Mesenchymal stem cell (in vitro differentiated cells and primary cell): ENCODE results near the gene STX10.

ENCODE experiments used
- DNase-seq: peaks from one replicate; pipeline ENCODE4 v3.0.0-alpha.2; 2013
- H2AFZ ChIP-seq: one replicate; pipeline ENCODE4 v1.6.1; 2013; ENCODE audit warnings: low read depth, mild to moderate bottlenecking, control low read depth, inconsistent platforms, low read length, moderate library complexity
- H2AK5ac ChIP-seq: 2 replicates; pipeline ENCODE4 v1.6.1; 2013; ENCODE audit warnings: low read length, moderate library complexity, mild to moderate bottlenecking, inconsistent platforms; ENCODE audit not compliant: severe bottlenecking
- H2BK120ac ChIP-seq: one replicate; pipeline ENCODE4 v1.6.1; 2013; ENCODE audit warnings: low read depth, mild to moderate bottlenecking, inconsistent platforms, low read length, moderate library complexity
- H2BK12ac ChIP-seq, 2 experiments: one replicate each; pipeline ENCODE4 v1.6.1; 2013; ENCODE audit warnings: inconsistent platforms in 2 of 2, low read length in 2 of 2, mild to moderate bottlenecking in 2 of 2, moderate library complexity in 2 of 2, control low read depth in 1 of 2
- H2BK15ac ChIP-seq: one replicate; pipeline ENCODE4 v1.6.1; 2013; ENCODE audit warnings: mild to moderate bottlenecking, low read depth, inconsistent platforms; ENCODE audit not compliant: poor library complexity, severe bottlenecking
- H2BK5ac ChIP-seq: 2 replicates; pipeline ENCODE4 v1.6.1; 2013; ENCODE audit warnings: low read depth, mild to moderate bottlenecking, low read length, control low read depth, inconsistent platforms; ENCODE audit not compliant: poor library complexity, severe bottlenecking
- H3K14ac ChIP-seq, 2 experiments: one replicate each; pipeline ENCODE4 v1.6.1; 2013; ENCODE audit warnings: inconsistent platforms in 2 of 2, low read length in 2 of 2, control low read depth in 1 of 2, mild to moderate bottlenecking in 1 of 2, moderate library complexity in 1 of 2
- H3K18ac ChIP-seq, 2 experiments: one replicate each; pipeline ENCODE4 v1.6.1; 2013; ENCODE audit warnings: inconsistent platforms in 2 of 2, low read length in 2 of 2, control low read depth in 1 of 2, low read depth in 1 of 2, mild to moderate bottlenecking in 1 of 2
- H3K23ac ChIP-seq, 2 experiments: one replicate each; pipeline ENCODE4 v1.6.1; 2013; ENCODE audit warnings: inconsistent platforms in 2 of 2, low read length in 2 of 2, mild to moderate bottlenecking in 2 of 2, moderate library complexity in 2 of 2, control low read depth in 1 of 2
- H3K27ac ChIP-seq: 2 replicates; pipeline ENCODE4 v1.5.1; 2013; ENCODE audit warnings: mild to moderate bottlenecking, moderate library complexity, low read length, control low read depth, inconsistent platforms; ENCODE audit not compliant: poor library complexity, severe bottlenecking
- H3K27me3 ChIP-seq, 2 experiments: 2 replicates each; pipeline versions ENCODE4 v1.6.1 to v1.7.0; 2013; ENCODE audit warnings: low read length in 2 of 2, mild to moderate bottlenecking in 2 of 2, moderate library complexity in 2 of 2, control low read depth in 1 of 2, inconsistent platforms in 1 of 2; ENCODE audit not compliant: control insufficient read depth in 1 of 2, insufficient read depth in 1 of 2
- H3K36me3 ChIP-seq, 2 experiments: 2 replicates each; pipeline versions ENCODE4 v1.6.1 to v1.7.0; 2013; ENCODE audit warnings: low read length in 2 of 2, control low read depth in 1 of 2, inconsistent platforms in 1 of 2, low read depth in 1 of 2, mild to moderate bottlenecking in 1 of 2; ENCODE audit not compliant: insufficient read depth in 2 of 2, control insufficient read depth in 1 of 2
- H3K4ac ChIP-seq, 2 experiments: one replicate each; pipeline ENCODE4 v1.6.1; 2013; ENCODE audit warnings: inconsistent platforms in 2 of 2, low read length in 2 of 2, mild to moderate bottlenecking in 2 of 2, moderate library complexity in 2 of 2, control low read depth in 1 of 2, low read depth in 1 of 2
- H3K4me1 ChIP-seq: 2 replicates; pipeline ENCODE4 v1.6.1; 2013; ENCODE audit warnings: low read depth, low read length, control low read depth; ENCODE audit not compliant: control insufficient read depth, insufficient read depth
- H3K4me2 ChIP-seq: 2 replicates; pipeline ENCODE4 v1.6.1; 2013; ENCODE audit warnings: low read length, mild to moderate bottlenecking, inconsistent platforms; ENCODE audit not compliant: poor library complexity, severe bottlenecking
- H3K4me3 ChIP-seq, 2 experiments: 2 replicates each; pipeline versions ENCODE4 v1.5.1 to v1.7.0; 2013; ENCODE audit warnings: low read length in 2 of 2, mild to moderate bottlenecking in 2 of 2, control low read depth in 1 of 2, low read depth in 1 of 2; ENCODE audit not compliant: insufficient read depth in 1 of 2
- H3K79me1 ChIP-seq: replicated peaks from 2 replicates; pipeline ENCODE4 v1.6.1; 2013; ENCODE audit warnings: mild to moderate bottlenecking, control low read depth, low read length, inconsistent platforms; ENCODE audit not compliant: poor library complexity, severe bottlenecking
- H3K9ac ChIP-seq: 2 replicates; pipeline ENCODE4 v1.7.0; 2013; ENCODE audit warnings: mild to moderate bottlenecking, low read length, moderate library complexity
- H3K9me3 ChIP-seq: 2 replicates; pipeline ENCODE4 v1.7.0; 2013; ENCODE audit warnings: mild to moderate bottlenecking, low read length; ENCODE audit not compliant: control insufficient read depth
- H4K8ac ChIP-seq: one replicate; pipeline ENCODE4 v1.6.1; 2013; ENCODE audit warnings: inconsistent platforms, mild to moderate bottlenecking, low read length, moderate library complexity
- H4K91ac ChIP-seq: one replicate; pipeline ENCODE4 v1.6.1; 2013; ENCODE audit warnings: mild to moderate bottlenecking, low read length, inconsistent platforms
- WGBS: methylation state at CpG from one replicate; pipeline ENCODE4 v1.1.7; 2013; ENCODE audit warnings: mixed read lengths; 5-methylcytosine and 5-hydroxymethylcytosine counted together

The STX10 gene

GRCh38 chr19:13163609-13164342, 13.6 kb upstream of the STX10 start:
- Histone ChIP-seq H3K4ac (peak overlapping the region; percentile 97 to 100), H3K27ac (peak overlapping the region; percentile 98), H2BK120ac (peak overlapping the region; percentile 100), H3K4me2 (peak overlapping the region; percentile 71), H2AFZ (peak overlapping the region; percentile 36), H3K4me1 (peaks cover 29% of the 10 kb centered on the region), H4K91ac (peak overlapping the region; percentile 100), H3K4me3 (peak overlapping the region in 1 of 2 experiments; percentile 77), H3K79me1 (peaks cover 2% of the 10 kb centered on the region), H3K9me3 (no peaks in the 10 kb centered on the region), H3K23ac (peak overlapping the region; percentile 3 to 81), H3K9ac (peak overlapping the region; percentile 88), H4K8ac (peak overlapping the region; percentile 99), H3K18ac (peak overlapping the region; percentile 96 to 100), H3K14ac (peak overlapping the region in 1 of 2 experiments; percentile 68), H3K36me3 (no peaks in the 10 kb centered on the region), H3K27me3 (no peaks in the 10 kb centered on the region), H2BK12ac (peak overlapping the region; percentile 98), H2BK15ac (peak overlapping the region; percentile 100), H2AK5ac (peak overlapping the region; percentile 97), H2BK5ac (peak overlapping the region; percentile 83)
- 3% methylated on average over 15 of the region's 20 CpGs for WGBS
- peak; percentile 96 for DNase-seq

GRCh38 chr19:13162724-13163608, 12.8 kb upstream of the STX10 start:
- 2% methylated on average over 50 of the region's 58 CpGs for WGBS
- Histone ChIP-seq H3K4me3 (peak overlapping the region; percentile 41 to 77), H4K91ac (peak overlapping the region; percentile 98), H3K4me1 (peaks cover 29% of the 10 kb centered on the region), H3K27me3 (no peaks in the 10 kb centered on the region), H3K14ac (peak overlapping the region in 1 of 2 experiments; percentile 93), H3K18ac (peak overlapping the region; percentile 97 to 100), H3K4ac (peak overlapping the region; percentile 92 to 98), H2BK12ac (peak overlapping the region; percentile 97), H3K9ac (peak overlapping the region; percentile 88), H2BK5ac (peak overlapping the region; percentile 83), H2AK5ac (peak overlapping the region; percentile 88), H3K4me2 (peak overlapping the region; percentile 44), H3K79me1 (no peaks in the 10 kb centered on the region), H4K8ac (peak overlapping the region; percentile 97), H2AFZ (peak overlapping the region; percentile 87), H2BK15ac (peak overlapping the region; percentile 97), H2BK120ac (peak overlapping the region; percentile 100), H3K27ac (peak overlapping the region; percentile 98), H3K23ac (peak overlapping the region; percentile 77 to 81), H3K36me3 (no peaks in the 10 kb centered on the region), H3K9me3 (no peaks in the 10 kb centered on the region)
- DNase-seq, result peak; percentile 97

GRCh38 chr19:13160557-13160956, 10.4 kb upstream of the STX10 start:
- Histone ChIP-seq H3K79me1 (no peaks in the 10 kb centered on the region), H2BK12ac (no peak overlapping the region), H2BK120ac (no peak overlapping the region), H3K4me1 (peaks cover 32% of the 10 kb centered on the region), H3K18ac (no peak overlapping the region), H2BK15ac (no peak overlapping the region), H3K4me3 (no peak overlapping the region), H2AK5ac (no peak overlapping the region), H3K4me2 (no peak overlapping the region), H3K27me3 (no peaks in the 10 kb centered on the region), H3K9me3 (no peaks in the 10 kb centered on the region), H4K8ac (no peak overlapping the region), H2AFZ (no peak overlapping the region), H3K36me3 (no peaks in the 10 kb centered on the region), H3K27ac (no peak overlapping the region), H2BK5ac (no peak overlapping the region), H3K14ac (no peak overlapping the region), H3K23ac (no peak overlapping the region), H3K4ac (no peak overlapping the region), H3K9ac (peak overlapping the region; percentile 42), H4K91ac (no peak overlapping the region)
- 56% methylated on average over 1 of the region's 1 CpG for WGBS
- DNase-seq, result peak; percentile 61

- no peak overlapping the region for H3K4me2 ChIP-seq
- H2BK120ac ChIP-seq, result no peak overlapping the region
- H3K4me3 ChIP-seq, result no peak overlapping the region
- H3K9ac ChIP-seq, result no peak overlapping the region
- no peaks in the 10 kb centered on the region for H3K79me1 ChIP-seq
- no peak overlapping the region for H2BK5ac ChIP-seq
- no peak for DNase-seq
- H2AFZ ChIP-seq, result no peak overlapping the region
- no peak overlapping the region for H3K4ac ChIP-seq
- no peak overlapping the region for H2BK15ac ChIP-seq
- no peak overlapping the region for H3K27ac ChIP-seq
- H3K18ac ChIP-seq, result no peak overlapping the region
- no peaks in the 10 kb centered on the region for H3K9me3 ChIP-seq
- no peak overlapping the region for H4K8ac ChIP-seq
- no peak overlapping the region for H3K23ac ChIP-seq
- no peak overlapping the region for H2BK12ac ChIP-seq
- no peaks in the 10 kb centered on the region for H3K36me3 ChIP-seq
- H4K91ac ChIP-seq, result no peak overlapping the region
- no peaks in the 10 kb centered on the region for H3K27me3 ChIP-seq
- 77% methylated on average over 2 of the region's 3 CpGs for WGBS
- no peak overlapping the region for H2AK5ac ChIP-seq
- peaks cover 29% of the 10 kb centered on the region for H3K4me1 ChIP-seq
- H3K14ac ChIP-seq, result no peak overlapping the region
These were observed 9.5 kb upstream of the STX10 start for GRCh38 chr19:13159713-13160112.
